Bronchus fibroblast of lung (primary cell): Measurements from ENCODE around the gene KIF11. TPM values are rescaled to one million over a fixed set of nuclear protein-coding genes. Genes with fewer than 3 reads are reported as not detected.

ENCODE experiments used
- total RNA-seq: library from RNA; depleted of rRNA; stranded (reverse); fragments of >200 nt; gene quantifications from 2 replicates; pipeline ENCODE4 v1.2.3, GENCODE V29; 2015

KIF11 gene
- 32.9 and 37.5 TPM in 2 replicates for total RNA-seq

DNA sequence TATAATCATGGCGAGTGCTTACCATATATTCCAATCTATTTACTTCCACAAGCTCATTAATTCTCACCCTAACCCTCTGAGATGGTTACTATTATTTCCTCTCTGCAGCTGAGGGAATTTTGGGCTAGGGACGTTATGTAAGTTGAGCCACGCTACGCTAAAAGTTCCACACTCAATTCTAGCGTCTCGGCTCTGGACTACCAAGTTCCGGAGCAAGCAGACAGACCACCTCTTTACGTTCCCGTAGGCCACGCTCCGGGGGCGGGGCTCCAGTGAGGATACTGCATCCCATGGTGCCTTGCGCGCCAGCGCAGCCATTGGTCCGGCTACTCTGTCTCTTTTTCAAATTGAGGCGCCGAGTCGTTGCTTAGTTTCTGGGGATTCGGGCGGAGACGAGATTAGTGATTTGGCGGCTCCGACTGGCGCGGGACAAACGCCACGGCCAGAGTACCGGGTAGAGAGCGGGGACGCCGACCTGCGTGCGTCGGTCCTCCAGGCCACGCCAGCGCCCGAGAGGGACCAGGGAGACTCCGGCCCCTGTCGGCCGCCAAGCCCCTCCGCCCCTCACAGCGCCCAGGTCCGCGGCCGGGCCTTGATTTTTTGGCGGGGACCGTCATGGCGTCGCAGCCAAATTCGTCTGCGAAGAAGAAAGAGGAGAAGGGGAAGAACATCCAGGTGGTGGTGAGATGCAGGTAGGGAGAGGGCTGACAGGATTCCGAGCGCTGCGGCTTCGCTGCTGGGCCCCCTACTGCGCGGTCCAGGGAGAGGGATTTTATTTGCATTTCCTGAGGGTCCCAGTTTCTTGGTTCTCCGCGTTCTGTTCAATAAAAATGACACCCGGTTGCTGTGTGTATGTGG, at the start of gene KIF11:
KIF11 (plus strand) TSS at position 370 of the 858 bp plus-strand sequence; CDS start at position 616, 246 bp downstream.

DNA sequence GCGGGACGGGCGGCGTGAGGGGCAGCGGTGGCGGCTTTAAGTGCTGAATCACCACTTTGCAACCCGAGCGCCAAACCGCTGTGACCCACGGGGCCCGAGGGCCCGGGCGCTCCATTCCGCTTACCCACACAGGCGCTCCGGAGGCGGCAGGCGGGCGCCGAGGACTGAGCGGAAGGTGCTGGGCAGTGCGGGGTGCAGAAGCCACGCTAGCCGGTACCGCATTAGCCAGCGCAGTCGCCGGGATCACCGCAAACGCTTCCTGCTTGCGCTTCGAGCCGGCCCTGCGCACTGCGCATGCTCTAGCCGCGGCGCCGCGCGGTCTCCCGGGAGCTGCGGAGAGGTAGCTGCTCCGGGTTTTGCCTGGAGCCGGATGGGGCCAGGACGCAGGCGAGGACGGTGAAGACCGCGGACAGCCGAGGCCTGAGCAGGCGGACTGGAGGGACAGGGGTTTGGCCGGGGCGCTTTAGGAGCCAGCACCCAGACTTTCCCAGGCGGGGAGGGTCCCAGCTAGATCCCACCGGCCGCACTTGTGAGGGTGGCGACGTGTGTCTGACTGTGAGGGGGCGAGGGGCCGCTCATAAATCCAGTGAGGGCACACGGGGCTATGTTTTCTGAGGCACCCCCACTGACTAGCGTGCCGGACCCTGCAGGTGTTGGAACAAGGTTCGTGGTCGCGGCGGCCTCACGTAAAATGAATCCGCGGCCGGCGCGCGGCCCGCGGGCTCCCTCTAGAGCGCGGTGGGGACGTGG, 19.0 kb upstream of the KIF11 start, which contains the start of gene IDE:
IDE (minus strand) TSS at position 296 of the 750 bp plus-strand sequence; CDS start at position 222, 74 bp downstream.

DNA sequence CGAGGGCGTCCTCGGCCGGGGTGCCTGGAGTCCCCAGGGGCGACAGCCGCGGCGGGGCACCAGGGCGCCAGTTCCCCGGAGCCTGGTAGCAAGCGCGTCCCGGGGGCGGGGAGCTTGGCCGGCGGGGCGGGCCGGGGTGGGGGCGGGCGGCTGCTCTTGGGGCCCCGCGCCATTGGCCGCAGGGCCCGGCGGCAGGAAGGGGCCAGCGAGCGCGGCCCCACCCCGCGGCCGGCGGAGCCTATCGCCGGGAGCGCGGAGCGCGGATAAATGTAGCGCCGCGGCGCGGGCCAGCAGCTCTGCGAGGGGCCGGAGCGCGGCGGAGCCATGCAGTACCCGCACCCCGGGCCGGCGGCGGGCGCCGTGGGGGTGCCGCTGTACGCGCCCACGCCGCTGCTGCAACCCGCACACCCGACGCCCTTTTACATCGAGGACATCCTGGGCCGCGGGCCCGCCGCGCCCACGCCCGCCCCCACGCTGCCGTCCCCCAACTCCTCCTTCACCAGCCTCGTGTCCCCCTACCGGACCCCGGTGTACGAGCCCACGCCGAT, 96.8 kb downstream of the KIF11 start, which contains the start of gene HHEX:
HHEX (plus strand) TSS at position 293 of the 548 bp plus-strand sequence; CDS start at position 325, 32 bp downstream.

Other genes with a start within 250 kb of the KIF11 start
- gene IDE, start 19.0 kb upstream of the KIF11 start, total RNA-seq, result 11.7 and 12.9 TPM in 2 replicates
- gene HHEX, start 96.8 kb downstream of the KIF11 start, total RNA-seq, result 1.6 and 1.8 TPM in 2 replicates